B cell (primary cell): ENCODE measurements around the gene MYO1E. TPM values are rescaled to one million over a fixed set of nuclear protein-coding genes. Genes with fewer than 3 reads are reported as not detected.

Source experiments
- ATAC-seq: fragments of 200-7000 bp; cut with Tn5 transposase; one replicate; pipeline ENCODE4 v1.10.0; 2021; ENCODE audit warnings: low read depth, mild to moderate bottlenecking, moderate number of reproducible peaks, moderate library complexity
- CTCF ChIA-PET: fragments of 350-600 bp; sonication (Branson Sonifier 250); formaldehyde crosslinking; loops from one replicate; lab custom pipeline; 2021; ENCODE audit warnings: antibody characterized with exemption, inconsistent platforms; lab: Charles Lee
- POLR2A ChIA-PET: fragments of 350-600 bp; sonication (Branson Sonifier 250); formaldehyde crosslinking; loops from one replicate; lab custom pipeline; 2021; ENCODE audit warnings: antibody characterized with exemption; lab: Charles Lee
- DNase-seq: peaks from one replicate; pipeline ENCODE4 v3.0.0; 2013
- H2AFZ ChIP-seq: 2 replicates; pipeline ENCODE4 v1.6.1; 2012; ENCODE audit warnings: mild to moderate bottlenecking, low read depth, low read length; ENCODE audit not compliant: insufficient read depth, poor library complexity, severe bottlenecking
- H3K27ac ChIP-seq, 2 donors: 1 replicate in 1 of 2; 2 replicates in 1 of 2; pipeline ENCODE4 v1.5.1; 2012 to 2013; ENCODE audit warnings: low read length in 2 of 2, mild to moderate bottlenecking in 2 of 2, moderate library complexity in 1 of 2
- H3K27me3 ChIP-seq, 4 experiments: fragments of 200-600 bp in 1 of 4; sonication (generic) in 1 of 4; replicated peaks in 1 of 4; 1 replicate in 2 of 4; 2 replicates in 2 of 4; pipeline versions ENCODE4 v1.6.1 to v1.7.0; 2013 to 2016; ENCODE audit warnings: low read length in 3 of 4, mild to moderate bottlenecking in 2 of 4, mixed read lengths in 1 of 4, moderate library complexity in 1 of 4; ENCODE audit not compliant: insufficient read depth in 4 of 4, control insufficient read depth in 3 of 4; ENCODE audit errors: control extremely low read depth in 1 of 4
- H3K36me3 ChIP-seq, 2 experiments: replicated peaks in 1 of 2; 1 replicate in 1 of 2; 2 replicates in 1 of 2; pipeline versions ENCODE4 v1.6.1 to v1.7.1; 2013; ENCODE audit warnings: low read length in 1 of 2; ENCODE audit not compliant: insufficient read depth in 2 of 2, control insufficient read depth in 1 of 2; ENCODE audit errors: control extremely low read depth in 1 of 2, extremely low read depth in 1 of 2
- H3K4me1 ChIP-seq, 2 donors: fragments of 200-600 bp in 1 of 2; sonication (generic) in 1 of 2; 1 replicate in 1 of 2; 2 replicates in 1 of 2; pipeline versions ENCODE4 v1.5.1 to v1.6.1; 2013 to 2017; ENCODE audit warnings: low read length in 2 of 2; ENCODE audit not compliant: control insufficient read depth in 2 of 2, insufficient read depth in 2 of 2
- H3K4me2 ChIP-seq: replicated peaks from 2 replicates; pipeline ENCODE3; 2012; ENCODE audit warnings: mild to moderate bottlenecking, low read depth, low read length; ENCODE audit not compliant: poor library complexity, severe bottlenecking
- H3K4me3 ChIP-seq, 5 experiments: fragments of 200-600 bp in 1 of 5; sonication (generic) in 1 of 5; 1 replicate in 3 of 5; 2 replicates in 2 of 5; pipeline versions ENCODE4 v1.5.1 to v1.7.0; 2011 to 2016; ENCODE audit warnings: low read length in 4 of 5, mild to moderate bottlenecking in 4 of 5, low read depth in 2 of 5, control low read depth in 1 of 5, moderate library complexity in 1 of 5; ENCODE audit not compliant: insufficient read depth in 1 of 5; ENCODE audit errors: control extremely low read depth in 1 of 5, extremely low read depth in 1 of 5
- H3K79me2 ChIP-seq: fragments of 200-600 bp; sonication (generic); one replicate; pipeline ENCODE4 v1.6.0; 2016; ENCODE audit warnings: low read length; ENCODE audit not compliant: control insufficient read depth, insufficient read depth
- H3K9ac ChIP-seq: fragments of 200-600 bp; sonication (generic); 2 replicates; pipeline ENCODE4 v1.6.1; 2017; ENCODE audit warnings: mild to moderate bottlenecking, low read length, moderate library complexity
- H3K9me3 ChIP-seq, 3 donors: one replicate each; pipeline versions ENCODE4 v1.6.1 to v1.7.1; 2013; ENCODE audit warnings: low read length in 2 of 3; ENCODE audit not compliant: control insufficient read depth in 2 of 3, insufficient read depth in 1 of 3; ENCODE audit errors: control extremely low read depth in 1 of 3
- H4K20me1 ChIP-seq: 2 replicates; pipeline ENCODE4 v1.6.0; 2012; ENCODE audit warnings: mild to moderate bottlenecking, low read length; ENCODE audit not compliant: insufficient read depth, control insufficient read depth, poor library complexity, severe bottlenecking
- H3K27ac Mint-ChIP-seq: one replicate; pipeline ENCODE4 v1.8.0; 2021; ENCODE audit warnings: mixed read lengths
- H3K27me3 Mint-ChIP-seq: one replicate; pipeline ENCODE4 v1.8.0; 2021; ENCODE audit warnings: mixed read lengths
- H3K4me1 Mint-ChIP-seq: one replicate; pipeline ENCODE4 v1.8.0; 2021; ENCODE audit warnings: mixed read lengths
- H3K4me3 Mint-ChIP-seq: one replicate; pipeline ENCODE4 v1.8.0; 2021; ENCODE audit warnings: mixed read lengths
- H3K9me3 Mint-ChIP-seq: one replicate; pipeline ENCODE4 v1.8.0; 2022; ENCODE audit warnings: mixed read lengths; ENCODE audit not compliant: insufficient read depth
- EZH2 ChIP-seq: IDR thresholded peaks from 2 replicates; pipeline ENCODE4 v1.6.1; 2012; ENCODE audit warnings: borderline replicate concordance, low read depth, mild to moderate bottlenecking, moderate library complexity, low read length; ENCODE audit not compliant: insufficient read depth, poor library complexity, severe bottlenecking
- WGBS: methylation state at CpG from one replicate; pipeline ENCODE4 v1.1.5; 2013; ENCODE audit warnings: missing lambda C conversion rate; ENCODE audit not compliant: insufficient coverage; 5-methylcytosine and 5-hydroxymethylcytosine counted together
- intact Hi-C: fragments of 100-400 bp; cut with micrococcal nuclease; formaldehyde crosslinking; loops from one replicate; pipeline ENCODE4 v1.10.0; 2022
- polyA plus RNA-seq: library from polyadenylated mRNA; depleted of rRNA; stranded (reverse); fragments of >200 nt; gene quantifications from 2 replicates; pipeline ENCODE4 v1.2.3, GENCODE V29; 2012
- total RNA-seq, 2 donors: library from RNA; stranded (reverse); fragments of 120-200 nt in 1 of 2; gene quantifications; 1 replicate in 1 of 2; 2 replicates in 1 of 2; pipeline versions ENCODE4 v1.2.3 to v1.2.4, GENCODE V29; 2013 to 2022
- TF ChIP-seq, protein P1 (sequence below): fragments of 200-600 bp; IDR thresholded peaks from one replicate; pipeline ENCODE4 v1.8.0; 2022; ENCODE audit warnings: antibody characterized with exemption, mild to moderate bottlenecking

MYO1E gene
- total and polyA plus RNA-seq, 2 donors (not counting 1 experiment from before 2014, with no cell fraction given) = 11.9 to 100.0 TPM

DNA sequence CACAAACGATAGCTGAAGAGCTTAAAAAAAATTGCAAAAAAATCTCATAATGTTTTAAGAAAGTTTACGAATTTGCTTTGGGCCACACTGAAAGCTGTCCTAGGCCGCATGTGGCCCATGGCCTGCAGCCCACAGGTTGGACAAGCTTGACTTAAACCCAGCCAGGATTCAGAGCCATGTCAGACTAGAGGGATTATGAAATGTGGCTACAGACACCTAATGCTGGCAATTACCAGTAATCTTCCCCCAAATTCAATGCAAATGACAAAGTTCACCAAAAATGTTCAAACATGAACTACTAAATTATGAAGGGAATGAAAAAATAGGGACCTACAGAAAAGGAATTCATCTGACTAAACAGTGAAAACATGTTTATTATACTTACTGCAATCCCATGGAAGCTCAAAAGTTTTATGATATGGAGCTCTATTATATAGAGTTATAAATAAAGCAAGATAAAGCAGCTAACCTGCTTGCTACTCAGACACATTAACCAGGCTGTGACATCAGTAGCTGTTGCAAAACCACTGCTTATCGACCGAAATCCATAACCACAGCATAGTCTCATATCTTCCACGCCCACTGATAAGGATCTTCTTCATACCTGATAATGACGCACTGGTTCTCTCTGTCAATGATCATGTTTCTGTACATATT lies 116.9 kb downstream of the MYO1E start:
- Histone ChIP-seq H3K4me1 (peaks cover 12 to 18% of the 10 kb centered on the region in 2 donors), H2AFZ (no peak overlapping the region), H3K4me2 (no peak overlapping the region), H4K20me1 (peaks cover under 1% of the 10 kb centered on the region), H3K4me3 (no peak overlapping the region), H3K27me3 (no peaks in the 10 kb centered on the region), H3K36me3 (peaks cover 0 to 12% of the 10 kb centered on the region in 2 experiments), H3K9ac (no peak overlapping the region), H3K79me2 (peaks cover 52% of the 10 kb centered on the region), H3K27ac (no peak overlapping the region), H3K9me3 (no peaks in the 10 kb centered on the region)
- Mint-ChIP-seq H3K4me3 (no peak overlapping the region), H3K27ac (no peak overlapping the region), H3K27me3 (no peaks in the 10 kb centered on the region), H3K4me1 (peaks cover 26% of the 10 kb centered on the region), H3K9me3 (no peaks in the 10 kb centered on the region)
- TF ChIP-seq EZH2 = no peak
- TF ChIP-seq, protein P1, sequence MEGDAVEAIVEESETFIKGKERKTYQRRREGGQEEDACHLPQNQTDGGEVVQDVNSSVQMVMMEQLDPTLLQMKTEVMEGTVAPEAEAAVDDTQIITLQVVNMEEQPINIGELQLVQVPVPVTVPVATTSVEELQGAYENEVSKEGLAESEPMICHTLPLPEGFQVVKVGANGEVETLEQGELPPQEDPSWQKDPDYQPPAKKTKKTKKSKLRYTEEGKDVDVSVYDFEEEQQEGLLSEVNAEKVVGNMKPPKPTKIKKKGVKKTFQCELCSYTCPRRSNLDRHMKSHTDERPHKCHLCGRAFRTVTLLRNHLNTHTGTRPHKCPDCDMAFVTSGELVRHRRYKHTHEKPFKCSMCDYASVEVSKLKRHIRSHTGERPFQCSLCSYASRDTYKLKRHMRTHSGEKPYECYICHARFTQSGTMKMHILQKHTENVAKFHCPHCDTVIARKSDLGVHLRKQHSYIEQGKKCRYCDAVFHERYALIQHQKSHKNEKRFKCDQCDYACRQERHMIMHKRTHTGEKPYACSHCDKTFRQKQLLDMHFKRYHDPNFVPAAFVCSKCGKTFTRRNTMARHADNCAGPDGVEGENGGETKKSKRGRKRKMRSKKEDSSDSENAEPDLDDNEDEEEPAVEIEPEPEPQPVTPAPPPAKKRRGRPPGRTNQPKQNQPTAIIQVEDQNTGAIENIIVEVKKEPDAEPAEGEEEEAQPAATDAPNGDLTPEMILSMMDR = no peak
- ChIA-PET CTCF (interaction anchor here (0.6 to 3.0 kb wide), 4 partner anchors 9 to 268 kb away, joined by 3 to 15 read pairs (median 3); no protein-coding TSS in a partner anchor), POLR2A (no interaction called here)
- intact Hi-C loops = no loop called here
- no peak for ATAC-seq
- 91% methylated on average over 4 of the region's 7 CpGs for WGBS
- DNase-seq = no peak

DNA sequence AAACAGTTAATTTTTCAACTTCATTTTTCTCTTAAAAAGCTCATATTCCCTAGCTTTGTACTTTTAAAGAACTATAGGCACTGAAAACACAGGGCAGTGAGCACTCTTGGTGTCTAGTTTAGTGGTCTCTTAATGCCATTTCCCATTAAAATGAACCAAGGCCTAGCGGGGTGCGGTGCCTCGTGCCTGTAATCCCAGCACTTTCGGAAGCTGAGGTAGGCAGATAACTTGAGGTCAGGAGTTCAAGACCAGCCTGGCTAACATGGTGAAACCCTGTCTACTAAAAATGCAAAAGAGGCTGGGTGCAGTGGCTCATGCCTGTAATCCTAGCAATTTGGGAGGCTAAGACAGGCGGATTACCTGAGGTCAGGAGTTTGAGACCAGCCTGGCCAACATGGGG lies 120.5 kb downstream of the MYO1E start:
- Histone ChIP-seq H3K79me2 (peaks cover 71% of the 10 kb centered on the region), H3K27me3 (no peaks in the 10 kb centered on the region), H3K4me3 (no peak overlapping the region), H2AFZ (no peak overlapping the region), H3K4me1 (peaks cover 33 to 47% of the 10 kb centered on the region in 2 donors), H3K36me3 (peaks cover 0 to 10% of the 10 kb centered on the region in 2 experiments), H3K27ac (no peak overlapping the region), H3K9me3 (no peaks in the 10 kb centered on the region), H4K20me1 (peaks cover 6% of the 10 kb centered on the region), H3K4me2 (peak overlapping the region; percentile 62), H3K9ac (no peak overlapping the region)
- H3K27me3 Mint-ChIP-seq = no peaks in the 10 kb centered on the region
- H3K27ac Mint-ChIP-seq = peak overlapping the region; percentile 50
- ATAC-seq = no peak
- WGBS = 68% methylated on average over 5 of the region's 5 CpGs
- no peak overlapping the region for H3K4me3 Mint-ChIP-seq
- no peak for DNase-seq
- peaks cover 47% of the 10 kb centered on the region for H3K4me1 Mint-ChIP-seq
- CTCF ChIA-PET = interaction anchor here (1.1 to 1.7 kb wide), 3 partner anchors 159 to 277 kb away, joined by 3 to 8 read pairs (median 3); no protein-coding TSS in a partner anchor
- H3K9me3 Mint-ChIP-seq = no peaks in the 10 kb centered on the region
- intact Hi-C loops = no loop called here
- no peak for TF ChIP-seq EZH2
- TF ChIP-seq, protein P1 = no peak
- POLR2A ChIA-PET = no interaction called here
